ENCODE data around the gene PMM2. TPM values are rescaled to one million over a fixed set of nuclear protein-coding genes. Genes with fewer than 3 reads are reported as not detected.

PMM2 gene
- total and polyA plus RNA-seq, 9 of the 15 experiments (the other 6 are each of a cell fraction or from before 2014, with no cell fraction given): 5.6 to 42.7 (median 25.9) TPM

- no peak for ATAC-seq
- H3K4me1 ChIP-seq (replicated peaks in 1 of 2; ENCODE audit: control insufficient read depth in 2 of 2, insufficient read depth in 2 of 2, low read length in 2 of 2): peaks cover 0 to 13% of the 10 kb centered on the region in 2 experiments; a peak in 1 of 5 replicates
- FAIRE-seq: no peak
- POLR2A ChIA-PET: interaction anchor here (0.6 to 2.3 kb wide), 7 partner anchors 9 to 110 kb away, joined by 3 to 11 read pairs (median 3); partner anchors contain the start of gene CARHSP1
- TF ChIP-seq ZNF445 (CRISPR knock-in tag; IDR thresholded peaks at IDR 0.05; ENCODE audit: low read depth): no peak
- TF ChIP-seq POLR2B (IDR thresholded peaks at IDR 0.05; ENCODE audit: low read depth, partially characterized antibody): peak; percentile 6
- no peak for TF ChIP-seq E4F1 (CRISPR knock-in tag; IDR thresholded peaks at IDR 0.05; ENCODE audit: borderline replicate concordance)
- peaks cover 88% of the 10 kb centered on the region; the same call in 2 of the 3 replicates for H3K36me3 ChIP-seq (ENCODE audit: control insufficient read depth, insufficient read depth, low read length)
- no peaks in the 10 kb centered on the region for H3K27me3 ChIP-seq (ENCODE audit: control insufficient read depth in 2 of 2, insufficient read depth in 2 of 2, low read length in 2 of 2)
- DNase-seq (ENCODE audit: extremely low read depth in 1 of 4, low spot score in 3 of 4): no peak
- no TSS peak for BruUV-seq (replicated peaks)
- H3K79me2 ChIP-seq (ENCODE audit: control insufficient read depth, insufficient read depth, low read length): peaks cover 4% of the 10 kb centered on the region; the same call in 1 of the 3 replicates
- H3K27ac ChIP-seq (ENCODE audit: extremely low read depth, low read depth, low read length): no peak overlapping the region
- no peak overlapping the region for H3K4me3 ChIP-seq
- in situ Hi-C loops (cut with MboI) (no loop called here), intact Hi-C loops (cut with micrococcal nuclease) (no loop called here)
- WGBS (ENCODE audit: insufficient coverage, low coverage, missing lambda C conversion rate): 85% methylated on average over 8 of the region's 9 CpGs
- peaks cover 2% of the 10 kb centered on the region for H4K20me1 ChIP-seq (replicated peaks; ENCODE audit: control insufficient read depth, insufficient read depth, low read length)
- H3K9me1 ChIP-seq (ENCODE audit: control insufficient read depth, insufficient read depth, low read length): peaks cover 3% of the 10 kb centered on the region
- no peak overlapping the region for H2AFZ ChIP-seq (ENCODE audit: low read depth, low read length)
- CTCF ChIA-PET (ENCODE audit: low intra/inter-chr PET ratio): interaction anchor here (0.6 kb wide), 1 partner anchor 26 kb away, joined by 3 read pairs; no protein-coding TSS in a partner anchor
- no peaks in the 10 kb centered on the region for H3K9me3 ChIP-seq (replicated peaks; ENCODE audit: control insufficient read depth, insufficient read depth, low read depth, low read length)
- H3K4me2 ChIP-seq (ENCODE audit: insufficient read depth, low read length): no peak overlapping the region
- no peak overlapping the region for H3K9ac ChIP-seq (ENCODE audit: insufficient read depth in 1 of 2, low read depth in 2 of 2, low read length in 2 of 2)
These were observed 56.8 kb downstream of the PMM2 start for GRCh38 chr16:8854298-8854948.

Data from K562 (cell line).